GM12878 (cell line): ENCODE results near the gene MLLT3. TPM values are rescaled to one million over a fixed set of nuclear protein-coding genes. Genes with fewer than 3 reads are reported as not detected.
A peak's percentile ranks its signal among the peaks of the same experiment; 100 is the strongest.

Experiments used
- ASH2L ChIP-seq: fragments of 300-600, 200-600 bp; sonication (generic); IDR thresholded peaks from 2 replicates; pipeline ENCODE4 v1.6.1; 2017; ENCODE audit warnings: low read depth, mild to moderate bottlenecking, borderline replicate concordance
- BHLHE40 ChIP-seq, 2 experiments: fragments of 450-650 bp in 1 of 2; IDR thresholded peaks; 2 replicates each; pipeline ENCODE4 v1.6.1; 2011 to 2017; ENCODE audit warnings: low read depth in 2 of 2, borderline replicate concordance in 1 of 2, improper control_type of control experiment in 1 of 2, low read length in 1 of 2, mild to moderate bottlenecking in 1 of 2
- CHD1 ChIP-seq: IDR thresholded peaks from 2 replicates; pipeline ENCODE4 v1.6.1; 2012; ENCODE audit warnings: low read depth, low read length, improper control_type of control experiment
- CHD4 ChIP-seq: fragments of 200-600 bp; sonication (generic); IDR thresholded peaks from 2 replicates; pipeline ENCODE4 v1.6.1; 2016; ENCODE audit warnings: mild to moderate bottlenecking
- EED ChIP-seq: sonication (generic); IDR thresholded peaks from 2 replicates; pipeline ENCODE4 v1.6.1; 2016; ENCODE audit warnings: antibody characterized with exemption, low read depth
- EP300 ChIP-seq, 2 experiments: fragments of 150-350 bp in 1 of 2; IDR thresholded peaks; 2 replicates each; pipeline ENCODE4 v1.6.1; 2011 to 2012; ENCODE audit warnings: low read depth in 2 of 2, low read length in 2 of 2, borderline replicate concordance in 1 of 2, improper control_type of control experiment in 1 of 2, inconsistent platforms in 1 of 2; ENCODE audit not compliant: control insufficient read depth in 1 of 2
- ESRRA ChIP-seq: IDR thresholded peaks from 2 replicates; pipeline ENCODE4 v1.6.1; 2012; ENCODE audit warnings: mild to moderate bottlenecking, low read length, improper control_type of control experiment
- FOXK2 ChIP-seq: fragments of 450-650 bp; IDR thresholded peaks from 2 replicates; pipeline ENCODE4 v1.6.1; 2017; ENCODE audit warnings: mild to moderate bottlenecking, moderate library complexity
- HDAC2 ChIP-seq: fragments of 200-600 bp; sonication (generic); IDR thresholded peaks from 2 replicates; pipeline ENCODE4 v1.6.1; 2017
- IKZF1 ChIP-seq: fragments of 450-650 bp; conservative IDR thresholded peaks from 2 replicates; pipeline ENCODE4 v1.6.1; 2017; ENCODE audit warnings: antibody characterized with exemption, mild to moderate bottlenecking
- IKZF2 ChIP-seq, 2 experiments: fragments of 450-650 bp; IDR thresholded peaks; 2 replicates each; pipeline ENCODE4 v1.6.1; 2017; ENCODE audit warnings: mild to moderate bottlenecking in 2 of 2, moderate library complexity in 2 of 2
- MTA3 ChIP-seq: IDR thresholded peaks from 2 replicates; pipeline ENCODE4 v1.6.1; 2012; ENCODE audit warnings: low read length, inconsistent platforms, borderline replicate concordance
- NRF1 ChIP-seq: conservative IDR thresholded peaks from 2 replicates; pipeline ENCODE4 v1.6.1; 2011; ENCODE audit warnings: mild to moderate bottlenecking, low read depth, low read length, improper control_type of control experiment
- PML ChIP-seq: IDR thresholded peaks from 2 replicates; pipeline ENCODE4 v1.6.1; 2012; ENCODE audit warnings: low read length, inconsistent platforms
- RAD51 ChIP-seq: fragments of 450-650 bp; IDR thresholded peaks from 2 replicates; pipeline ENCODE4 v1.6.1; 2016; ENCODE audit warnings: moderate library complexity, mild to moderate bottlenecking, inconsistent platforms
- RFX5 ChIP-seq: IDR thresholded peaks from 2 replicates; pipeline ENCODE4 v1.6.1; 2011; ENCODE audit warnings: low read depth, low read length, improper control_type of control experiment
- SIX5 ChIP-seq: IDR thresholded peaks from 2 replicates; pipeline ENCODE4 v1.6.1; 2011; ENCODE audit warnings: mild to moderate bottlenecking, low read depth, low read length, moderate library complexity; ENCODE audit not compliant: severe bottlenecking
- SMAD1 ChIP-seq: fragments of 450-650 bp; IDR thresholded peaks from 2 replicates; pipeline ENCODE4 v1.6.1; 2018; ENCODE audit warnings: mild to moderate bottlenecking, low read depth; ENCODE audit not compliant: partially characterized antibody
- TARDBP ChIP-seq: IDR thresholded peaks from 2 replicates; pipeline ENCODE4 v1.6.1; 2016; ENCODE audit warnings: borderline replicate concordance
- YY1 ChIP-seq: IDR thresholded peaks from 2 replicates; pipeline ENCODE4 v1.6.1; 2011; ENCODE audit warnings: low read depth, mild to moderate bottlenecking, low read length
- ZNF622 ChIP-seq: fragments of 450-650 bp; IDR thresholded peaks from 2 replicates; pipeline ENCODE4 v1.6.1; 2017; ENCODE audit warnings: mild to moderate bottlenecking, inconsistent platforms
- polyA plus RNA-seq, 11 experiments: library from polyadenylated mRNA; depleted of rRNA in 4 of 11; unstranded in 6 of 11; stranded (reverse) in 5 of 11; fragments of >200 nt; fragmentation: Nextera tagmentation in 4 of 11; fragmentation: Illumina TruSeq in 1 of 11; extraction: Ambion mirVana in 4 of 11; extraction: Trizol in 1 of 11; gene quantifications; 1 replicate in 1 of 11; 2 replicates in 10 of 11; pipeline versions ENCODE4 v1.2.1 to v1.2.3, GENCODE V29; 2011 to 2016; ENCODE audit warnings: inconsistent platforms in 2 of 11, missing spikeins in 2 of 11, low read depth in 1 of 11
- total RNA-seq, 4 experiments: library from RNA; depleted of rRNA in 3 of 4; stranded (reverse); fragments of >200 nt in 3 of 4; fragmentation: Illumina TruSeq in 1 of 4; extraction: Trizol in 1 of 4; gene quantifications; 2 replicates each; pipeline versions ENCODE4 v1.2.1 to v1.2.3, GENCODE V29; 2013 to 2021
- TF ChIP-seq, protein P1 (sequence below): fragments of 450-650 bp; conservative IDR thresholded peaks from 2 replicates; pipeline ENCODE4 v1.6.1; 2017; ENCODE audit warnings: mild to moderate bottlenecking, moderate library complexity
- TF ChIP-seq, protein P2 (sequence below): fragments of 450-650 bp; IDR thresholded peaks from 2 replicates; pipeline ENCODE4 v1.6.1; 2018; ENCODE audit warnings: borderline replicate concordance, mild to moderate bottlenecking; ENCODE audit not compliant: partially characterized antibody
- TF ChIP-seq, protein P3 (sequence below): IDR thresholded peaks from 2 replicates; pipeline ENCODE4 v1.6.1; 2012; ENCODE audit warnings: mild to moderate bottlenecking, low read depth, low read length

The MLLT3 gene
- total and polyA plus RNA-seq, 10 of the 15 experiments (the other 5 are each of a cell fraction or from before 2014, with no cell fraction given): 17.7 to 72.3 (median 35.6) TPM

DNA sequence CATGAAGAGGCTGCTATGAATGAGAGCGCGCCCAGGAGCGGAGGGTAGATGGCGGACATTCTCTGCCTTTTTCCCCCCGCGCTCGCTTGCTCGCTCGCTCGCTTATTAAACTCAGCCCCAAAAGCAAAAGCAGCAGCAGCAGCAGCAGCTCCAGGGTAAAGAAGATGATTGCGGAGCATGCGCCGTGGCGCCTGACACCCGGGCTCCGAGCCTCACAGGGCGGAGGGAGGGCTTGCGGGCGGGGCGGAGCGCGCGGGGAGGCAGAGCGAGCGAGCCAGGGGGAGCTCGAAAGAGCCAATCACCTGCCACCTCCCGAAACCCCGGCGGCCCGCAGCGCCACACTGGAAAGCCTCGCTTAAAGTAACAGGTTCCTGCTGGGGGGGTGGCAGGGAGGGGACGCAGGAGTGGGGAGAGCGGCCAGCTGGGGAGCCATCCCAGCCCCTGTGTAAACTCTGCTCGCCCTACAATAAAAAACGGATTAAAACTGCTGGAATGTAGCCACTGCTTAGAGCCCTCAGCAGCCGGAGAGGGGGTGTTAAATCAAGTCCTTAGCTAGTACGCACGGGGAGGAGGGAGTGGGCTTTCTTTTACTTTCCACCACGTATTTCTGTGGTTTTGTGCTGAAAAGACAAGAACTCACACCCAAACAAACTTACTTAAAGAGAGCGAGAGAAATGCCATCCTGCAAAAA, at the start of gene MLLT3 (continued):
- TF ChIP-seq TARDBP (0 out of 2 replicates have a peak, but pooled peaks have one; percentile 1), YY1 (peak; percentile 27; the same call in 1 of the 2 replicates), NRF1 (peak; percentile 80), RFX5 (no peak), ZNF622 (no peak), SMAD1 (no peak), ESRRA (no peak), FOXK2 (no peak), HDAC2 (no peak), RAD51 (no peak), CHD4 (no peak), MTA3 (no peak), CHD1 (no peak), ASH2L (peak; percentile 78; the same call in 1 of the 2 replicates), SIX5 (no peak), EED (no peak), IKZF1 (peak; percentile 49; the same call in 1 of the 2 replicates), BHLHE40 (IDR thresholded peaks at IDR 0.05; ENCODE audit: borderline replicate concordance in 1 of 2, low read depth in 2 of 2, low read length in 1 of 2) (0 out of 4 replicates have a peak, but pooled peaks of 1 of the 2 experiments have one; percentile 19), IKZF2 (IDR thresholded peaks at IDR 0.05) (peak in 1 of 2 experiments; percentile 3; a peak in 1 of 4 replicates), PML (no peak), EP300 (IDR thresholded peaks at IDR 0.05; ENCODE audit: borderline replicate concordance in 1 of 2, control insufficient read depth in 1 of 2, low read depth in 2 of 2, low read length in 2 of 2) (no peak)
- TF ChIP-seq, protein P1, sequence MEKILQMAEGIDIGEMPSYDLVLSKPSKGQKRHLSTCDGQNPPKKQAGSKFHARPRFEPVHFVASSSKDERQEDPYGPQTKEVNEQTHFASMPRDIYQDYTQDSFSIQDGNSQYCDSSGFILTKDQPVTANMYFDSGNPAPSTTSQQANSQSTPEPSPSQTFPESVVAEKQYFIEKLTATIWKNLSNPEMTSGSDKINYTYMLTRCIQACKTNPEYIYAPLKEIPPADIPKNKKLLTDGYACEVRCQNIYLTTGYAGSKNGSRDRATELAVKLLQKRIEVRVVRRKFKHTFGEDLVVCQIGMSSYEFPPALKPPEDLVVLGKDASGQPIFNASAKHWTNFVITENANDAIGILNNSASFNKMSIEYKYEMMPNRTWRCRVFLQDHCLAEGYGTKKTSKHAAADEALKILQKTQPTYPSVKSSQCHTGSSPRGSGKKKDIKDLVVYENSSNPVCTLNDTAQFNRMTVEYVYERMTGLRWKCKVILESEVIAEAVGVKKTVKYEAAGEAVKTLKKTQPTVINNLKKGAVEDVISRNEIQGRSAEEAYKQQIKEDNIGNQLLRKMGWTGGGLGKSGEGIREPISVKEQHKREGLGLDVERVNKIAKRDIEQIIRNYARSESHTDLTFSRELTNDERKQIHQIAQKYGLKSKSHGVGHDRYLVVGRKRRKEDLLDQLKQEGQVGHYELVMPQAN: peak; percentile 39; the same call in 1 of the 2 replicates
- TF ChIP-seq, protein P2, sequence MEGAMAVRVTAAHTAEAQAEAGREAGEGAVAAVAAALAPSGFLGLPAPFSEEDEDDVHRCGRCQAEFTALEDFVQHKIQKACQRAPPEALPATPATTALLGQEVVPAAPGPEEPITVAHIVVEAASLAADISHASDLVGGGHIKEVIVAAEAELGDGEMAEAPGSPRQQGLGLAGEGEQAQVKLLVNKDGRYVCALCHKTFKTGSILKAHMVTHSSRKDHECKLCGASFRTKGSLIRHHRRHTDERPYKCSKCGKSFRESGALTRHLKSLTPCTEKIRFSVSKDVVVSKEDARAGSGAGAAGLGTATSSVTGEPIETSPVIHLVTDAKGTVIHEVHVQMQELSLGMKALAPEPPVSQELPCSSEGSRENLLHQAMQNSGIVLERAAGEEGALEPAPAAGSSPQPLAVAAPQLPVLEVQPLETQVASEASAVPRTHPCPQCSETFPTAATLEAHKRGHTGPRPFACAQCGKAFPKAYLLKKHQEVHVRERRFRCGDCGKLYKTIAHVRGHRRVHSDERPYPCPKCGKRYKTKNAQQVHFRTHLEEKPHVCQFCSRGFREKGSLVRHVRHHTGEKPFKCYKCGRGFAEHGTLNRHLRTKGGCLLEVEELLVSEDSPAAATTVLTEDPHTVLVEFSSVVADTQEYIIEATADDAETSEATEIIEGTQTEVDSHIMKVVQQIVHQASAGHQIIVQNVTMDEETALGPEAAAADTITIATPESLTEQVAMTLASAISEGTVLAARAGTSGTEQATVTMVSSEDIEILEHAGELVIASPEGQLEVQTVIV: no peak
- TF ChIP-seq, protein P3, sequence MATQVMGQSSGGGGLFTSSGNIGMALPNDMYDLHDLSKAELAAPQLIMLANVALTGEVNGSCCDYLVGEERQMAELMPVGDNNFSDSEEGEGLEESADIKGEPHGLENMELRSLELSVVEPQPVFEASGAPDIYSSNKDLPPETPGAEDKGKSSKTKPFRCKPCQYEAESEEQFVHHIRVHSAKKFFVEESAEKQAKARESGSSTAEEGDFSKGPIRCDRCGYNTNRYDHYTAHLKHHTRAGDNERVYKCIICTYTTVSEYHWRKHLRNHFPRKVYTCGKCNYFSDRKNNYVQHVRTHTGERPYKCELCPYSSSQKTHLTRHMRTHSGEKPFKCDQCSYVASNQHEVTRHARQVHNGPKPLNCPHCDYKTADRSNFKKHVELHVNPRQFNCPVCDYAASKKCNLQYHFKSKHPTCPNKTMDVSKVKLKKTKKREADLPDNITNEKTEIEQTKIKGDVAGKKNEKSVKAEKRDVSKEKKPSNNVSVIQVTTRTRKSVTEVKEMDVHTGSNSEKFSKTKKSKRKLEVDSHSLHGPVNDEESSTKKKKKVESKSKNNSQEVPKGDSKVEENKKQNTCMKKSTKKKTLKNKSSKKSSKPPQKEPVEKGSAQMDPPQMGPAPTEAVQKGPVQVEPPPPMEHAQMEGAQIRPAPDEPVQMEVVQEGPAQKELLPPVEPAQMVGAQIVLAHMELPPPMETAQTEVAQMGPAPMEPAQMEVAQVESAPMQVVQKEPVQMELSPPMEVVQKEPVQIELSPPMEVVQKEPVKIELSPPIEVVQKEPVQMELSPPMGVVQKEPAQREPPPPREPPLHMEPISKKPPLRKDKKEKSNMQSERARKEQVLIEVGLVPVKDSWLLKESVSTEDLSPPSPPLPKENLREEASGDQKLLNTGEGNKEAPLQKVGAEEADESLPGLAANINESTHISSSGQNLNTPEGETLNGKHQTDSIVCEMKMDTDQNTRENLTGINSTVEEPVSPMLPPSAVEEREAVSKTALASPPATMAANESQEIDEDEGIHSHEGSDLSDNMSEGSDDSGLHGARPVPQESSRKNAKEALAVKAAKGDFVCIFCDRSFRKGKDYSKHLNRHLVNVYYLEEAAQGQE: no peak
